22Rv1 (cell line): ENCODE measurements around the gene AACS.

Experiments used
- CTCF ChIP-seq: fragments of 450-650 bp; IDR thresholded peaks from 2 replicates; pipeline ENCODE4 v1.5.1; 2017; ENCODE audit warnings: mild to moderate bottlenecking
- ZFX ChIP-seq: fragments of 450-650 bp; IDR thresholded peaks from 2 replicates; pipeline ENCODE4 v1.6.1; 2017; ENCODE audit warnings: antibody characterized with exemption, borderline replicate concordance

GRCh38 chr12:125142601-125143000, 77.4 kb downstream of the AACS start:
- TF ChIP-seq CTCF (no peak), ZFX (no peak)
